Muscle of leg (tissue), 11 donors: Measurements from ENCODE around the gene RAB11FIP4. TPM values are rescaled to one million over a fixed set of nuclear protein-coding genes. Genes with fewer than 3 reads are reported as not detected.
A peak's percentile ranks its signal among the peaks of the same experiment; 100 is the strongest.

Experiments
- DNase-seq: peaks from one replicate; pipeline ENCODE4 v3.0.0; 2013
- H3K27ac ChIP-seq: one replicate; pipeline ENCODE4 v1.5.1; 2013; ENCODE audit warnings: mild to moderate bottlenecking, low read length, control low read depth
- H3K27me3 ChIP-seq: one replicate; pipeline ENCODE4 v1.6.1; 2013; ENCODE audit warnings: low read length; ENCODE audit not compliant: control insufficient read depth, insufficient read depth
- H3K36me3 ChIP-seq: one replicate; pipeline ENCODE4 v1.6.1; 2013; ENCODE audit warnings: low read length; ENCODE audit not compliant: control insufficient read depth, insufficient read depth
- H3K4me1 ChIP-seq: one replicate; pipeline ENCODE4 v1.6.1; 2013; ENCODE audit warnings: low read length; ENCODE audit not compliant: control insufficient read depth, insufficient read depth
- H3K4me3 ChIP-seq: one replicate; pipeline ENCODE4 v1.5.1; 2013; ENCODE audit warnings: low read length, control low read depth
- H3K9me3 ChIP-seq: replicated peaks from 2 replicates; pipeline ENCODE4 v1.6.1; 2013; ENCODE audit warnings: low read depth, low read length; ENCODE audit not compliant: control insufficient read depth
- WGBS: methylation state at CpG from one replicate; pipeline ENCODE4 v1.1.5; 2013; ENCODE audit warnings: missing lambda C conversion rate; ENCODE audit not compliant: insufficient coverage; 5-methylcytosine and 5-hydroxymethylcytosine counted together
- polyA plus RNA-seq, 8 donors: library from polyadenylated mRNA; unstranded; fragments of 120-200 nt; gene quantifications; one replicate each; pipeline versions ENCODE4 v1.2.1 to v1.2.3, GENCODE V29; 2013; ENCODE audit warnings: inconsistent platforms in 1 of 8, low replicate concordance in 1 of 8; ENCODE audit not compliant: insufficient read length in 8 of 8, insufficient read depth in 1 of 8
- total RNA-seq: library from RNA; stranded (reverse); fragments of 120-200 nt; gene quantifications from one replicate; pipeline ENCODE4 v1.2.4, GENCODE V29; 2013

Gene RAB11FIP4
- total and polyA plus RNA-seq, 9 donors = 0.28 to 1.6 (median 0.89) TPM

DNA sequence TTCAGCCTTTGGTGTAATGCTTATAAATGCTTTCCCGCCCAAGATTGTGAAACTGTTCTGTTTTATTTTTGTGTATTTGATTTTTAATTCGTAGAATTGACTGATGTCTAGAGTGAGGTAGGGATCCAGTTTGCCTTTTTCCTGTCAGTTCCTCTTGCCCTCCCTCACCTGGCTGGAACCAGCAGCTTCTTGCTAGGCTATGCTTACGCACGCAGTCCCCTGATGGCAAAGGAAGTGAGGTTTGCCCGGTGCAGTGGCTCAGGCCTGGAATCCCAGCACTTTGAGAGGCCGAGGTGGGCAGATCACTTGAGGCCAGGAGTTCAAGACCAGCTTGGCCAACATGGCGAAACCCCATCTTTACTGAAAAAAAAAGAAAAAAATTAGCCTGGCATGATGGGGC lies 51.9 kb downstream of the RAB11FIP4 start:
- no peak overlapping the region for H3K27ac ChIP-seq
- H3K36me3 ChIP-seq = no peaks in the 10 kb centered on the region
- no peak overlapping the region for H3K4me3 ChIP-seq
- H3K27me3 ChIP-seq = peaks cover 1% of the 10 kb centered on the region
- no peak for DNase-seq
- no peaks in the 10 kb centered on the region for H3K9me3 ChIP-seq
- no peaks in the 10 kb centered on the region for H3K4me1 ChIP-seq
- WGBS = 83% methylated on average over 4 of the region's 7 CpGs

DNA sequence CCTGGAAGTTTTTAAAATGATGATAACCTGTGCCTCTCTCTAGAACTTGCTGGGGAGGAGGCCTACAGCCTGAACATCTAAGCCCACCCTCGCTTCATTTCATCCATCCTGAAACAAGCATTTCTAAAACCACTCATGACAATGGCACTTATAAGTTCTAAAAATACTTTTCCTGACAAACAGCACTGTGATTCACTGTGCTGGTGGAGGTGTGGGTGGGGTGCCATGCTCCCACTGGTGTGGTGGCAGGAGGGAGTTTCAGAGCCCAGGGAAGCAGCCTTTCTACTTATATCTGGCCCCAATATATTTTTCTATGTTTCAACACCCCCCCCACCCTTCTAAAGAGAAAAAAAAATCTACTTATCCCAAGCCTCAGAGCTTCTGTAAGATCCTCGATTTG lies 52.6 kb downstream of the RAB11FIP4 start:
- Histone ChIP-seq H3K36me3 (no peaks in the 10 kb centered on the region), H3K9me3 (no peaks in the 10 kb centered on the region), H3K27me3 (no peaks in the 10 kb centered on the region), H3K4me1 (peaks cover 3% of the 10 kb centered on the region), H3K4me3 (no peak overlapping the region), H3K27ac (no peak overlapping the region)
- no peak for DNase-seq
- WGBS = 75% methylated on average over 1 of the region's 2 CpGs

DNA sequence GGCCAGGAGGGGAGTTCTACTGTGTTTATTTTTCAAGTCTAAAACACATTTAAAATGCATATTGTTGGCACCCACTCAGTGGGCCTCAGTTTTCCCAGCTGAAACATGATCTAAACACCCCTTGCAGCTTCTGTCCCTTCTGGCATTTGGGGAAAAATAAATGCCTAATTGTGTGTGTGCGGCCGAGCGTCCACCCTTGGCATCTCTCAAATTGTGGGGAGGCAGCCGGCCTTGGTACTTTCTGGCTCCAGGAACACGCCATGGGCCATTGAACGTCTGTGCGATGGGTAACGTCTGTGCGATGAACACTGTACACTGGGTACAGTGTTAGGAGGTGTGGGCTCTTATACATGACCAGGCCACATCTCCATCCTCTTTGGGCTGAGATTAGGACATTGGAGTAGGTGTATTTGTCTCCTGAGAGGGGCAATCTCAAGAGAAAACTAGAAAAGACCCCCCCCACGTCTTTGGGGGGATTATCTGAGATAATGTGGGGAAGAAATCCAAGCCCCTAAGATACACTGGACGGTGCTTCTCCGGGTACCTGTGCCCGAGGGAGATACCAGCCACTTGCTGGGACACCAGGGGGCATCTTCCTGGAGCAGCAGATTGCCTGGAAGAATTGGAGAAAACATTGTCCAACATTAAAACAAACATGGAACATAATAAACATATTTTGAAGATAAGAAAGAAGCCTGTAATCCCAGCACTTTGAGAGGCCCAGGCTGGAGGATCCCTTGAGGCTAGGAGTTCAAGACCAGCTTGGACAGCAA lies 54.9 kb downstream of the RAB11FIP4 start:
- Histone ChIP-seq H3K4me3 (no peak overlapping the region), H3K9me3 (no peaks in the 10 kb centered on the region), H3K36me3 (no peaks in the 10 kb centered on the region), H3K4me1 (peaks cover 3% of the 10 kb centered on the region), H3K27me3 (no peaks in the 10 kb centered on the region), H3K27ac (no peak overlapping the region)
- DNase-seq = no peak
- WGBS = 96% methylated on average over 4 of the region's 13 CpGs

DNA sequence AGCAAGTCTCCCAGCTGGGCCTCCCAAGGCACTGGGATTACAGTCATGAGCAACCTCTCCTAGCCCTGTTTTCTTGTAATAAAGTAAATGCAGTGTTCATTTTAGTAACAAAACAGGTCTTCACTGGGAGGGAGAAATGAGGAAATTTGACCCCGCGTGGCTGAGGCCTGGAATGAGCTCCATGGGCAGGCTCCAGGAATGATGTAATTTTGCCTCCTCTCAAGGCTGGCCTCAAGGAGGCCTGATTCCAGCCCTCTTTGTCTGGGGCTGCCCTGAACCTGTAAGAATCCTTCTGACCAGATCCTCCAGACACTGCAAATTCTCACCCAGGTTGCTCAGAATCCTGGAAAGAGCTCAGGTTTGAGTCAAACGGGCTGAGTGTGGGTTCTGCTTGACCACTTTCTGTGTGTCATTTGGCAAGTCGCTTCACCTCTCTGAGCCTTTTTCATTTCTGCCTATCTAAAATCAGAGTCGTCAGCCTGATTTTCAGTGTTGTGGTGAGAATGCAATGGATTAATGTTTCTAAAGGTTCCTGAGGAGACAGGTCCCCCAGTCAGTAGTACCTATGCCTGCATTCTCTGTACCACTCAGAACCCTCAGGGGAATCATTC lies 57.1 kb downstream of the RAB11FIP4 start:
- H3K27ac ChIP-seq = no peak overlapping the region
- DNase-seq = peak; percentile 39
- peaks cover 3% of the 10 kb centered on the region for H3K4me1 ChIP-seq
- no peaks in the 10 kb centered on the region for H3K27me3 ChIP-seq
- WGBS = 13% methylated on average over 2 of the region's 5 CpGs
- H3K9me3 ChIP-seq = no peaks in the 10 kb centered on the region
- H3K4me3 ChIP-seq = no peak overlapping the region
- H3K36me3 ChIP-seq = no peaks in the 10 kb centered on the region

DNA sequence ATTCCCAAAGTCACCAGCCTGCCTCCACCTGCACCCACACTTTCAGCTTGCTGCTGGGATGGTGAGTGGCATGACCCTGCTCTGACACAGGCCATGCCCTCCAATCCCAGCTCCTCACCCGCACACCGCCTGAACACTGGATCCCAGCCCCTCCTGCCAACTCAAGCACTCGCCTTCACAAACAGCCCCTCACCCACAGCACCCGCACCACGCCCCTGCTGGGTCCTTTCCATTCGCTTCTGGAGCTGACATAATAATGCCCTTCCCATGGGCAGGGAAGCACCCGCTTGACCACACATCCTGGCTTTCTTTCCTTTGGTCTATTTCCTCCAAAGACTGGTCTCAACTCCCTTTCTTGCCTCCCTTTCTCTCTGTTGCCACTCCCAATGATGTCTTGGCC lies 57.6 kb downstream of the RAB11FIP4 start:
- Histone ChIP-seq H3K9me3 (no peaks in the 10 kb centered on the region), H3K27ac (no peak overlapping the region), H3K4me3 (no peak overlapping the region), H3K36me3 (no peaks in the 10 kb centered on the region), H3K27me3 (no peaks in the 10 kb centered on the region), H3K4me1 (peaks cover 5% of the 10 kb centered on the region)
- no peak for DNase-seq
- 76% methylated on average over 7 of the region's 7 CpGs for WGBS

DNA sequence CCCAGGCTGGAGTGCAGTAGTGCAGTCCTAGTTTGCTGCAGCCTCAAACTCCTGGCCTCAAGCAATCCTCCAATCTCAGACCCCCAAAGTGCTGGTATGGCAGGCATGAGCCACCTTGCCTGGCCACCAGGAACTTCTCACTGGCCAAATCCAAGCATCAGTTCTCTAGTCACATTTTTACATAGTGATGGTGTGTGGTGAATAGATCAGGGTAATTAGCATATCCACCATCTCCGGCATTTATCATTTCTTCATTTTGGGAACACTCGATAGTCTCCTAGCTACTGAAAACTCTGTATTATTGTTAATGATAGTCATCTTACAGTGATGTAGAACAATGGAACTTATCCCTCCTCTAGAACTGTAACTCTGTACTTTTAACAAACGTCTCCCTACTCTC lies 58.3 kb downstream of the RAB11FIP4 start:
- no peak for DNase-seq
- Histone ChIP-seq H3K9me3 (no peaks in the 10 kb centered on the region), H3K27me3 (no peaks in the 10 kb centered on the region), H3K36me3 (no peaks in the 10 kb centered on the region), H3K4me3 (no peak overlapping the region), H3K4me1 (peaks cover 5% of the 10 kb centered on the region), H3K27ac (no peak overlapping the region)
- WGBS = 38% methylated on average over 1 of the region's 3 CpGs

DNA sequence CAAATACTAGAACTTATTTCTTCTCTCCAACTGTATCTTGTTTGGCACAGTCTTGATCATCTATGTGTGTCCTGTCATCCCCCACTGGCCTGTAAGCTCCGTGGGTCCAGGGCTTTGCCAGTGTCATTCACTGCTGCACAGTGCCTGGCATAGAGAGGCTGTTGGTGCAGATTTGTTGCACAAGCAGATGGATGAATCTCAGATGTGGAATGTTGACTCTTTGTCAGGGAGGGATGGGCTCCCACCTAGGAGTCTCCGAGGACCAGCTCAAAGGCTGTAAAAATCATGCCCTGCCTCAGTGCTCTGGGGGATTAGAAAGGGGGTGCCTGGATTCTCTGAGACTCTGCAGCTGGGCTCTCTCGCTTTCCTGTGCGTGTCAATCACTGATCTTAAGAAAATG lies 60.6 kb downstream of the RAB11FIP4 start:
- 65% methylated on average over 4 of the region's 4 CpGs for WGBS
- Histone ChIP-seq H3K36me3 (no peaks in the 10 kb centered on the region), H3K4me1 (peaks cover 5% of the 10 kb centered on the region), H3K9me3 (no peaks in the 10 kb centered on the region), H3K4me3 (no peak overlapping the region), H3K27me3 (no peaks in the 10 kb centered on the region), H3K27ac (no peak overlapping the region)
- no peak for DNase-seq

DNA sequence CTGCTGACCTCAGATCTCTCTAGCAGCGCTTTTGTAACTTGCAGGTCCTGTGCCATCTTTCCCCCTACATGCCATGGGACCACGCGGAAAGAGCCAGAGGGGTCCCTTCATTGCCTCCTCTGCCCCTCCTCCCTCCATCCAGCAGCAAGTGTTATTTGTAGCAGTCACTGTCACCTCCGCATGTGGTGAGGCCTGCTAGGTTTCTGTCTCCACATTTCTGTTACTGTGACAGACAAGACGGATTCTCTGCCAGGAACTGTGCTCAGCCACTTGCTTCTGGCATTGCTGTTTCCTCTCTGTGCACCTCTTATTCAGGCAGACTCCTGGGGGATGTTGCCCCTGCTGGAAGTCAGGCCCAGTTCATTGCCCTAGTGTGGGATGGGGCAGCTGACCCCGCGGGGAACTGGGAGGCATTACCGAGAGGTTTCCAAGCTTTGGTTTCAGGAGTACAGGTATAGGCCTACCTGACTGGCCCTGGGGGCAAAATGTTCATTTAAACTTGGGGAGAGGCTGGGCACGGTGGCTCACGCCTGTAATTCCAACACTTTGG lies 61.2 kb downstream of the RAB11FIP4 start:
- no peak overlapping the region for H3K27ac ChIP-seq
- 72% methylated on average over 8 of the region's 10 CpGs for WGBS
- no peaks in the 10 kb centered on the region for H3K27me3 ChIP-seq

DNA sequence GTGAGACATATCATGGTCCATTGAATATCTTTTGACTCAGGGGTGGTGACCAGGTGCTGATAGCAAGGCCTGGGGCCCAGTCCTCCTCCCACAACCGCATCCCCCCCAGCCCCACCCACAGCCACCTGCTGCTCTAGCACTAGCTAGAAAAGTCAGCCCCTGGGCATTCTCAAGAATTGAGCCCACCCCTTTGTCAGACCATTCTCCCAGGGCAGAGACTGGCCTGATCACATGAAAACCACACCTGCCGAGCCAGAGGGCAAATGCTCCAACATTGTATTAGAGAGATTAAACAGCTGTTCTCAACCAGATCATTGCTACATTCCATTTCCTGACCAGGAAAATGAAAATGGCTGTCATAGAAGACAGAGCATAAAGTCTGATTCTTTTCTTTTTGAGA lies 62.4 kb downstream of the RAB11FIP4 start:
- Histone ChIP-seq H3K9me3 (no peaks in the 10 kb centered on the region), H3K4me1 (peaks cover 3% of the 10 kb centered on the region), H3K4me3 (no peak overlapping the region), H3K27me3 (no peaks in the 10 kb centered on the region), H3K36me3 (no peaks in the 10 kb centered on the region), H3K27ac (no peak overlapping the region)
- DNase-seq = no peak
- no CpG with 5 or more reads among the region's 2 CpGs for WGBS

More for the DNA sequence above, 61.2 kb downstream of the RAB11FIP4 start:
- no peaks in the 10 kb centered on the region for H3K9me3 ChIP-seq
- H3K4me1 ChIP-seq = peaks cover 5% of the 10 kb centered on the region
- no peak for DNase-seq
- no peaks in the 10 kb centered on the region for H3K36me3 ChIP-seq
- H3K4me3 ChIP-seq = no peak overlapping the region

DNA sequence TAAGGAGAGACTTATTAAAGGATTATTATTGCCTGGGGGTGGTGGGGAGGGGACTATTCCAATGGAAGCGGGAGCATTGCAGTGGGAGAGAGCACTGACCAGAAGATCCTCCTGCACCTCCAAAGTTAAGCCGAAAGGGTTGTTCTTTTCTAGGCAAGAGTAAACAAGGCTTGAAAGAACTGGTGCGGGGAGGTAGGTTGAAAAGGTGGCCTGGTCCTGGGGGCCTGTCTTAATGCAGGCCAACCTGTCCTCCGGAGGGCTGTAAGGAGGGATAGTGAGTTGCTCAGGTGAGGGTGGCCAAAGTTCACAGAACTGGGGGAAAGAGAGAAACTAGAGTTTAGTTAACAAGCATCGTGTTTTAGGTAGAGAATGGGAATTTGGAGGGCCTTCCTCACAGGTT lies 65.3 kb downstream of the RAB11FIP4 start:
- no peaks in the 10 kb centered on the region for H3K27me3 ChIP-seq
- H3K27ac ChIP-seq = no peak overlapping the region
- 91% methylated on average over 4 of the region's 5 CpGs for WGBS
- no peak for DNase-seq
- peaks cover 3% of the 10 kb centered on the region for H3K4me1 ChIP-seq
- H3K36me3 ChIP-seq = no peaks in the 10 kb centered on the region
- H3K9me3 ChIP-seq = no peaks in the 10 kb centered on the region
- H3K4me3 ChIP-seq = no peak overlapping the region
